NT2/D1 (cell line): Measurements from ENCODE around the gene ACKR3.

Experiments
- DNase-seq: peaks from one replicate; pipeline ENCODE4 v3.0.0-alpha.2; 2011; ENCODE audit warnings: low read depth, low spot score
- H3K27me3 ChIP-seq: 2 replicates; pipeline ENCODE4 v1.6.0; 2011; ENCODE audit warnings: mild to moderate bottlenecking; ENCODE audit not compliant: insufficient read length, insufficient read depth
- H3K36me3 ChIP-seq: 2 replicates; pipeline ENCODE4 v1.6.1; 2011; ENCODE audit warnings: mild to moderate bottlenecking, low read length, mixed read lengths; ENCODE audit not compliant: insufficient read depth, insufficient read length
- H3K4me1 ChIP-seq: 2 replicates; pipeline ENCODE4 v1.5.1; 2011; ENCODE audit not compliant: insufficient read depth, insufficient read length
- H3K4me3 ChIP-seq: 2 replicates; pipeline ENCODE4 v1.5.1; 2011; ENCODE audit warnings: low read depth; ENCODE audit not compliant: insufficient read length
- H3K9ac ChIP-seq: 2 replicates; pipeline ENCODE4 v1.6.0; 2011; ENCODE audit warnings: low read depth; ENCODE audit not compliant: insufficient read length
- H3K9me3 ChIP-seq: 2 replicates; pipeline ENCODE4 v1.5.1; 2011; ENCODE audit warnings: mild to moderate bottlenecking, low read length; ENCODE audit not compliant: insufficient read depth
- SUZ12 ChIP-seq: IDR thresholded peaks from 2 replicates; pipeline ENCODE4 v1.6.1; 2011; ENCODE audit not compliant: insufficient read length, insufficient read depth; ENCODE audit errors: extremely low read depth
- YY1 ChIP-seq: IDR thresholded peaks from 2 replicates; pipeline ENCODE4 v1.6.1; 2011; ENCODE audit not compliant: insufficient read length, insufficient read depth
- ZNF274 ChIP-seq: IDR thresholded peaks from 2 replicates; pipeline ENCODE4 v1.6.1; 2011; ENCODE audit warnings: mild to moderate bottlenecking, low read depth, low read length

Gene ACKR3

GRCh38 chr2:236569573-236569973, at the start of gene ACKR3:
ACKR3 (plus strand) TSS chr2:236569825; CDS start chr2:236580466, 10,641 bp downstream.
- DNase-seq = peak; percentile 76

GRCh38 chr2:236521556-236521955, 48.1 kb upstream of the ACKR3 start:
- Histone ChIP-seq H3K4me3 (no peak overlapping the region), H3K9ac (no peak overlapping the region), H3K9me3 (no peaks in the 10 kb centered on the region), H3K4me1 (no peaks in the 10 kb centered on the region), H3K36me3 (no peaks in the 10 kb centered on the region), H3K27me3 (no peaks in the 10 kb centered on the region)
- TF ChIP-seq SUZ12 = no peak
- no peak for TF ChIP-seq ZNF274
- TF ChIP-seq YY1 = no peak
- DNase-seq = no peak

More at GRCh38 chr2:236569573-236569973, at the start of gene ACKR3:
- Histone ChIP-seq H3K4me1 (peaks cover 1% of the 10 kb centered on the region), H3K9ac (peak within 1 kb of the TSS; percentile 84), H3K27me3 (peaks cover 9% of the 10 kb centered on the region), H3K4me3 (peak within 1 kb of the TSS; percentile 59), H3K36me3 (peaks cover 19% of the 10 kb centered on the region), H3K9me3 (no peaks in the 10 kb centered on the region)
- TF ChIP-seq ZNF274 = no peak
- no peak for TF ChIP-seq YY1
- no peak for TF ChIP-seq SUZ12

- no peak for TF ChIP-seq ZNF274
- no peak for TF ChIP-seq SUZ12
- TF ChIP-seq YY1 = no peak
- Histone ChIP-seq H3K4me3 (no peak overlapping the region), H3K27me3 (no peaks in the 10 kb centered on the region), H3K9me3 (no peaks in the 10 kb centered on the region), H3K9ac (no peak overlapping the region), H3K36me3 (no peaks in the 10 kb centered on the region), H3K4me1 (no peaks in the 10 kb centered on the region)
- DNase-seq = no peak
These were observed 46.4 kb upstream of the ACKR3 start for GRCh38 chr2:236523249-236523648.

- no peak for TF ChIP-seq ZNF274
- no peak for TF ChIP-seq SUZ12
- TF ChIP-seq YY1 = no peak
- H3K4me3 ChIP-seq = no peak overlapping the region
- no peak for DNase-seq
- no peak overlapping the region for H3K9ac ChIP-seq
- no peaks in the 10 kb centered on the region for H3K27me3 ChIP-seq
- H3K4me1 ChIP-seq = no peaks in the 10 kb centered on the region
- H3K36me3 ChIP-seq = no peaks in the 10 kb centered on the region
- no peaks in the 10 kb centered on the region for H3K9me3 ChIP-seq
These were observed 44.1 kb upstream of the ACKR3 start for GRCh38 chr2:236525411-236525997.

- Histone ChIP-seq H3K9ac (no peak overlapping the region), H3K4me3 (no peak overlapping the region), H3K4me1 (no peaks in the 10 kb centered on the region), H3K9me3 (no peaks in the 10 kb centered on the region), H3K27me3 (no peaks in the 10 kb centered on the region), H3K36me3 (no peaks in the 10 kb centered on the region)
- no peak for DNase-seq
- TF ChIP-seq YY1 (no peak), SUZ12 (no peak), ZNF274 (no peak)
These were observed 43.0 kb upstream of the ACKR3 start for GRCh38 chr2:236526455-236527158.

- TF ChIP-seq SUZ12 (no peak), YY1 (no peak), ZNF274 (no peak)
- Histone ChIP-seq H3K4me3 (no peak overlapping the region), H3K9me3 (no peaks in the 10 kb centered on the region), H3K9ac (no peak overlapping the region), H3K27me3 (no peaks in the 10 kb centered on the region), H3K4me1 (no peaks in the 10 kb centered on the region), H3K36me3 (no peaks in the 10 kb centered on the region)
- no peak for DNase-seq
These were observed 42.4 kb upstream of the ACKR3 start for GRCh38 chr2:236527159-236527630.

- no peaks in the 10 kb centered on the region for H3K36me3 ChIP-seq
- no peak for TF ChIP-seq YY1
- TF ChIP-seq ZNF274 = no peak
- no peak for TF ChIP-seq SUZ12
- H3K27me3 ChIP-seq = no peaks in the 10 kb centered on the region
- no peak overlapping the region for H3K9ac ChIP-seq
- no peak for DNase-seq
- H3K9me3 ChIP-seq = no peaks in the 10 kb centered on the region
- no peak overlapping the region for H3K4me3 ChIP-seq
- H3K4me1 ChIP-seq = no peaks in the 10 kb centered on the region
These were observed 40.0 kb upstream of the ACKR3 start for GRCh38 chr2:236529606-236530005.
